ENCODE measurements around the gene BAK1.

DNA sequence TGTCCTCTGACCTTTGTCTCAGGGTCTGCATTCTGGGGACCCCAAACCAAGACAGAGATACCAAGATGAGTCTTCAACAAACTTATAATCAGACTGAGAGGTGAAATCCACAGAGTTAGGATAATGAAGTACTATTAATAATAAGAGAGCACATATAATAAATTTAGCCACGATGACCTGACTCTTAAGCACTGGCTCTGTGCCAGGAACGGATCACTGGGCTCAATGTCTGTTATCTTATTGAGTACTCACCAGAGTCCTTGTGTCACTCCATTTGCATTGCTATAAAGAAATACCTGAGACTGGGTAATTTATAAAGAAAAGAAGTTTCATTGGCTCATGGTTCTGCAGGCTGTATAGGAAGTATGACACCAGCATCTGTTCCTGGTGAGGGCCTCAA, 22.1 kb upstream of the BAK1 start:
- TF ChIP-seq, protein P1, sequence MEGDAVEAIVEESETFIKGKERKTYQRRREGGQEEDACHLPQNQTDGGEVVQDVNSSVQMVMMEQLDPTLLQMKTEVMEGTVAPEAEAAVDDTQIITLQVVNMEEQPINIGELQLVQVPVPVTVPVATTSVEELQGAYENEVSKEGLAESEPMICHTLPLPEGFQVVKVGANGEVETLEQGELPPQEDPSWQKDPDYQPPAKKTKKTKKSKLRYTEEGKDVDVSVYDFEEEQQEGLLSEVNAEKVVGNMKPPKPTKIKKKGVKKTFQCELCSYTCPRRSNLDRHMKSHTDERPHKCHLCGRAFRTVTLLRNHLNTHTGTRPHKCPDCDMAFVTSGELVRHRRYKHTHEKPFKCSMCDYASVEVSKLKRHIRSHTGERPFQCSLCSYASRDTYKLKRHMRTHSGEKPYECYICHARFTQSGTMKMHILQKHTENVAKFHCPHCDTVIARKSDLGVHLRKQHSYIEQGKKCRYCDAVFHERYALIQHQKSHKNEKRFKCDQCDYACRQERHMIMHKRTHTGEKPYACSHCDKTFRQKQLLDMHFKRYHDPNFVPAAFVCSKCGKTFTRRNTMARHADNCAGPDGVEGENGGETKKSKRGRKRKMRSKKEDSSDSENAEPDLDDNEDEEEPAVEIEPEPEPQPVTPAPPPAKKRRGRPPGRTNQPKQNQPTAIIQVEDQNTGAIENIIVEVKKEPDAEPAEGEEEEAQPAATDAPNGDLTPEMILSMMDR (IDR thresholded peaks at IDR 0.05), result no peak
- TF ChIP-seq POLR2AphosphoS5 (IDR thresholded peaks at IDR 0.05), result no peak
